HG03175 (cell line): Measurements from ENCODE around the gene NBEAL2.
A peak's percentile ranks its signal among the peaks of the same experiment; 100 is the strongest.
"Not testable (repeated sequence)": the region's sequence is repeated elsewhere in the genome, so short reads cannot be mapped to it uniquely, and the experiment has no call there.

Source experiments
- ATAC-seq: cut with Tn5 transposase; IDR thresholded peaks from one replicate; pipeline ENCODE4 v1.9.1; 2021; ENCODE audit warnings: mild to moderate bottlenecking, moderate library complexity; ENCODE audit not compliant: unreplicated experiment

The NBEAL2 gene

GRCh38 chr3:47010910-47011309 lies 31.4 kb downstream of the NBEAL2 start:
- no peak for ATAC-seq

GRCh38 chr3:47011371-47011770 lies 31.9 kb downstream of the NBEAL2 start:
- no peak for ATAC-seq

GRCh38 chr3:47012342-47013230 lies 33.1 kb downstream of the NBEAL2 start:
- no peak for ATAC-seq

- no peak for ATAC-seq
Observed at GRCh38 chr3:47013231-47013630, 33.8 kb downstream of the NBEAL2 start.

GRCh38 chr3:47014036-47014435 lies 34.6 kb downstream of the NBEAL2 start:
- no peak for ATAC-seq

GRCh38 chr3:47015151-47015550 lies 35.7 kb downstream of the NBEAL2 start:
- ATAC-seq: no peak

GRCh38 chr3:47016086-47016933 lies 36.8 kb downstream of the NBEAL2 start:
- no peak for ATAC-seq

- peak; percentile 67 for ATAC-seq
Observed at GRCh38 chr3:47016934-47017435, 37.5 kb downstream of the NBEAL2 start.

GRCh38 chr3:47017504-47018268 lies 38.2 kb downstream of the NBEAL2 start:
- no peak for ATAC-seq

- ATAC-seq: no peak
Observed at GRCh38 chr3:47018269-47018611, 38.8 kb downstream of the NBEAL2 start.

GRCh38 chr3:47019201-47019600 lies 39.7 kb downstream of the NBEAL2 start:
- ATAC-seq: peak; percentile 48

GRCh38 chr3:47020311-47020710 lies 40.8 kb downstream of the NBEAL2 start:
- ATAC-seq: no peak

- no peak for ATAC-seq
Observed at GRCh38 chr3:47022641-47023071, 43.2 kb downstream of the NBEAL2 start.

- ATAC-seq: no peak
Observed at GRCh38 chr3:47024932-47025331, 45.5 kb downstream of the NBEAL2 start.

GRCh38 chr3:47026432-47026831 lies 47.0 kb downstream of the NBEAL2 start:
- ATAC-seq: not testable (repeated sequence)

- no peak for ATAC-seq
Observed at GRCh38 chr3:47028146-47028545, 48.7 kb downstream of the NBEAL2 start.

- ATAC-seq: no peak
Observed at GRCh38 chr3:47028667-47029066, 49.2 kb downstream of the NBEAL2 start.

- not testable (repeated sequence) for ATAC-seq
Observed at GRCh38 chr3:47031041-47031440, 51.6 kb downstream of the NBEAL2 start.

- ATAC-seq: no peak
Observed at GRCh38 chr3:47034868-47035489, 55.5 kb downstream of the NBEAL2 start.

GRCh38 chr3:47035645-47036044 lies 56.2 kb downstream of the NBEAL2 start:
- no peak for ATAC-seq
